SIG-M5 (cell line): ENCODE results near the gene SBNO2.
"Not testable (repeated sequence)": the region's sequence is repeated elsewhere in the genome, so short reads cannot be mapped to it uniquely, and the experiment has no call there.

Source experiments
- DNase-seq: peaks from one replicate; lab custom pipeline; 2025; lab: John Stamatoyannopoulos, UW

SBNO2 gene

GRCh38 chr19:1173845-1174809 lies at the start of gene SBNO2:
TSS of gene SBNO2 (minus strand) at chr19:1174268. CDS start at chr19:1154276, 19,992 bp downstream.
- DNase-seq: no peak

GRCh38 chr19:1223018-1223855 lies 49.2 kb upstream of the SBNO2 start:
- DNase-seq: no peak

- DNase-seq: no peak
These were observed 48.3 kb upstream of the SBNO2 start for GRCh38 chr19:1222394-1222793.

- DNase-seq: no peak
These were observed 47.8 kb upstream of the SBNO2 start for GRCh38 chr19:1221904-1222255.

GRCh38 chr19:1220976-1221903 lies 47.2 kb upstream of the SBNO2 start:
- no peak for DNase-seq

GRCh38 chr19:1220477-1220930 lies 46.4 kb upstream of the SBNO2 start:
- no peak for DNase-seq

- DNase-seq: no peak
These were observed 45.9 kb upstream of the SBNO2 start for GRCh38 chr19:1219786-1220476.

- DNase-seq: no peak
These were observed 44.9 kb upstream of the SBNO2 start for GRCh38 chr19:1218751-1219567.

- no peak for DNase-seq
These were observed 43.3 kb upstream of the SBNO2 start for GRCh38 chr19:1217366-1217765.

GRCh38 chr19:1216756-1217155 lies 42.7 kb upstream of the SBNO2 start:
- no peak for DNase-seq

GRCh38 chr19:1214862-1215731 lies 41.0 kb upstream of the SBNO2 start:
- no peak for DNase-seq

- DNase-seq: no peak
These were observed 40.3 kb upstream of the SBNO2 start for GRCh38 chr19:1214299-1214861.

GRCh38 chr19:1213391-1214286 lies 39.6 kb upstream of the SBNO2 start:
- DNase-seq: no peak

GRCh38 chr19:1211494-1212234 lies 37.6 kb upstream of the SBNO2 start:
- no peak for DNase-seq

GRCh38 chr19:1210227-1210538 lies 36.1 kb upstream of the SBNO2 start:
- DNase-seq: no peak

GRCh38 chr19:1208830-1209229 lies 34.8 kb upstream of the SBNO2 start:
- DNase-seq: not testable (repeated sequence)

- no peak for DNase-seq
These were observed 32.9 kb upstream of the SBNO2 start for GRCh38 chr19:1206864-1207450.
